Small intestine (tissue), 7 donors: Measurements from ENCODE around the gene SOX13. TPM values are rescaled to one million over a fixed set of nuclear protein-coding genes. Genes with fewer than 3 reads are reported as not detected.

ENCODE experiments used
- DNase-seq, 2 donors: peaks; one replicate each; pipeline versions ENCODE4 v3.0.0 to v3.0.0-alpha.2; 2013
- FAIRE-seq: peaks from 2 replicates; lab custom pipeline; 2012; peaks lifted over from hg19 to GRCh38; lab: Jason Lieb, UNC
- H3K27ac ChIP-seq, 3 donors: one replicate each; pipeline ENCODE4 v1.5.1; 2013; ENCODE audit warnings: low read length in 2 of 3, mild to moderate bottlenecking in 2 of 3, control low read depth in 1 of 3, inconsistent platforms in 1 of 3, low read depth in 1 of 3, moderate library complexity in 1 of 3
- H3K27me3 ChIP-seq, 3 donors: one replicate each; pipeline ENCODE4 v1.6.1; 2013; ENCODE audit warnings: low read length in 3 of 3, inconsistent platforms in 1 of 3; ENCODE audit not compliant: control insufficient read depth in 3 of 3, insufficient read depth in 3 of 3
- H3K36me3 ChIP-seq, 3 donors: one replicate each; pipeline ENCODE4 v1.6.1; 2013; ENCODE audit warnings: low read length in 3 of 3, inconsistent platforms in 1 of 3, low read depth in 1 of 3, mild to moderate bottlenecking in 1 of 3, moderate library complexity in 1 of 3; ENCODE audit not compliant: control insufficient read depth in 3 of 3, insufficient read depth in 2 of 3
- H3K4me1 ChIP-seq, 3 donors: one replicate each; pipeline ENCODE4 v1.6.1; 2013; ENCODE audit warnings: low read length in 2 of 3, inconsistent platforms in 1 of 3, low read depth in 1 of 3, mild to moderate bottlenecking in 1 of 3, moderate library complexity in 1 of 3; ENCODE audit not compliant: control insufficient read depth in 3 of 3, insufficient read depth in 2 of 3
- H3K4me3 ChIP-seq, 3 donors: one replicate each; pipeline ENCODE4 v1.5.1; 2013; ENCODE audit warnings: low read length in 3 of 3, control low read depth in 1 of 3, inconsistent platforms in 1 of 3, low read depth in 1 of 3, mild to moderate bottlenecking in 1 of 3, moderate library complexity in 1 of 3
- H3K9me3 ChIP-seq, 2 donors: one replicate each; pipeline ENCODE4 v1.6.1; 2013; ENCODE audit warnings: low read depth in 1 of 2, low read length in 1 of 2; ENCODE audit not compliant: control insufficient read depth in 2 of 2, insufficient read depth in 1 of 2
- WGBS, 3 donors: extraction: QIAGEN DNeasy Blood & Tissue Kit; methylation state at CpG; one replicate each; pipeline ENCODE4 v1.1.7; 2013; 5-methylcytosine and 5-hydroxymethylcytosine counted together
- polyA plus RNA-seq, 4 donors: library from polyadenylated mRNA; stranded (reverse) in 3 of 4; unstranded in 1 of 4; fragments of 200-250 nt in 3 of 4; fragments of 120-200 nt in 1 of 4; gene quantifications; one replicate each; pipeline versions ENCODE4 v1.2.1 to v1.2.3, GENCODE V29; 2013
- donor health status: healthy with polysubstance abuse.
- donor health status: control.
- donor health status: control.
- donor health status: Bipolar disorder and iron deficiency.
- donor health status: healthy.

The SOX13 gene
- polyA plus RNA-seq, 4 donors = 12.4 to 43.7 (median 18.6) TPM

DNA sequence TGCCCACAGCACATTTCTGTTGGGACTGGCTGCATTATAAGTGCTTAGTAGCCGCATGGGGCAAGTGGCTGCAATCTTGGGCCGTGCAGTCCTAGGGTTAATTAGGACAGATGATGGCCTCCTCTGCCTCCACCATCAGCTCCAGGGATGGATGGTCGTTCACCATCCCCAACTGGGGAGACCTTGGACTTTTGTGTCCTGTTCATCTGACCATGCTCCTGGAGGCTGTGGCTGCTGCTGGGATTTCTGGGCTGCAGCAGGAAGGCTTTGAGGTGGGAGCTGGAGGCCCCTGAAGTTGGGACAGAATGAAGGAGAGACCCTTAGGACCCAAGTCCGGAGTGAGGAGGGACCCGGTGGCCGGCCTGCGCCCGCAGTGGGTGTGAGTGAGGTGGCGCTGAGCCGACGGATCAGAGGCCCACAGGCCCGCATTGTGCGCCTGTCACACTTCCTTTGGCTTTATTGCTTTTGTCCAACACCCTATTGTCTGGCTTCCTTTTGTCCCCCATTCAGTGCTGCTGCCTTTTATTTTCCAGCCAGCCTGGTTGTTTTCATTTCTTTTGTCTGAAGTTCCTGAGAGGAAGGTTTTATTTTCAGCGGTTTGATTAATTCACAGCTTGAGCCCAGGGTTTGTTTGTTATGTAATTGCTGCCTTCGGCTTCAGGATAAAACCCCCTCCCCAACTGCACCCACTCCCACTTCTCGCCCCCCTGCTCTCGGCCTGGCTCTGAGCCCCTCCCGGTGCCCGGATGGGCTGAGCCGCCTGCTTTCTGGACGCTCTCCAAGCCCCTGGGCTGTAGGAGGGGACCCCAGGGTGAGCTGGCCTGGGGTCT lies 35.6 kb downstream of the SOX13 start:
- DNase-seq (no peak), FAIRE-seq (no peak)
- peaks cover 0 to 16% (median 0%) of the 10 kb centered on the region in 3 donors for H3K36me3 ChIP-seq
- WGBS, 3 donors = 68 to 76% (median 73%) methylated on average over 21 of the region's 21 CpGs
- peak overlapping the region in 1 of 3 donors; percentile 12 for H3K27ac ChIP-seq
- H3K4me3 ChIP-seq = no peak overlapping the region
- peaks cover 1 to 11% (median 8%) of the 10 kb centered on the region in 3 donors for H3K4me1 ChIP-seq
- no peaks in the 10 kb centered on the region for H3K9me3 ChIP-seq
- H3K27me3 ChIP-seq = no peaks in the 10 kb centered on the region

DNA sequence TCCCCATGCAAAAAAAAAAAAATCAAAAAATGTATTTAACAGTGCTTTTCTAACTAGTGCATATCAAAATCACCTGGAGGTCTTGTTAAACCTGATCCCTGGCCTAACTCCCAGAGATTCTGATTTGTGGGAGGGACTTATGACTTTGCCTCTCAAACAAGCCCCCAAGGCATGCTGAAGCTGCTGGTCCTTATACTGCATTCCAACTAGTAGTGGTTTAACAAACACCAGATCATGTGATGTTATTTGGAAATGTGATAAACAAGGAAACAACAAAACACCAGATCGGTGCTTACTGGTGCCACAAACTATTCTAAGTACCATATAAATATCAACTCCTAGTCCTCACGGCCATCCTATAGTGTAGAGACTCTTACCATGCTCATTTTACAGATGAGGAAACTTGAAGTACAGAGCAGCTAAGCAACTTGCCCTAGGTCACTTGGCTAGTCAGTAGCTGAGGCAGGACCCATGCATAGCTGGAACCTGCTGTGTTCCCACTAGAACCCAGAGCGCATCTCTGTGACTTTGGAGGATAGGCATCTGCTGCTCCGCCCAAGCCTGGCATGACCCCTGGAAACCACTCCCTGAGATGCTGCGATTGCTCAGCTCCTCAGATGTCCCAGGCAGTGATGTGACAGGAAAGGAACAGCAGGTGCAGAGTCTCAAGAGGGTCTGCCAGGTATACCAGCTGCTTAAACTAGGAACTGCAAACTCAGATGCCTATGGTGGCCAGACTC lies 38.1 kb downstream of the SOX13 start:
- Histone ChIP-seq H3K27me3 (no peaks in the 10 kb centered on the region), H3K27ac (no peak overlapping the region), H3K36me3 (peaks cover 0 to 33% (median 0%) of the 10 kb centered on the region in 3 donors), H3K4me1 (peaks cover 0 to 2% (median 0%) of the 10 kb centered on the region in 3 donors), H3K4me3 (no peak overlapping the region), H3K9me3 (no peaks in the 10 kb centered on the region)
- no peak for FAIRE-seq
- DNase-seq = no peak
- WGBS, 3 donors = 77 to 85% (median 79%) methylated on average over 5 of the region's 5 CpGs

DNA sequence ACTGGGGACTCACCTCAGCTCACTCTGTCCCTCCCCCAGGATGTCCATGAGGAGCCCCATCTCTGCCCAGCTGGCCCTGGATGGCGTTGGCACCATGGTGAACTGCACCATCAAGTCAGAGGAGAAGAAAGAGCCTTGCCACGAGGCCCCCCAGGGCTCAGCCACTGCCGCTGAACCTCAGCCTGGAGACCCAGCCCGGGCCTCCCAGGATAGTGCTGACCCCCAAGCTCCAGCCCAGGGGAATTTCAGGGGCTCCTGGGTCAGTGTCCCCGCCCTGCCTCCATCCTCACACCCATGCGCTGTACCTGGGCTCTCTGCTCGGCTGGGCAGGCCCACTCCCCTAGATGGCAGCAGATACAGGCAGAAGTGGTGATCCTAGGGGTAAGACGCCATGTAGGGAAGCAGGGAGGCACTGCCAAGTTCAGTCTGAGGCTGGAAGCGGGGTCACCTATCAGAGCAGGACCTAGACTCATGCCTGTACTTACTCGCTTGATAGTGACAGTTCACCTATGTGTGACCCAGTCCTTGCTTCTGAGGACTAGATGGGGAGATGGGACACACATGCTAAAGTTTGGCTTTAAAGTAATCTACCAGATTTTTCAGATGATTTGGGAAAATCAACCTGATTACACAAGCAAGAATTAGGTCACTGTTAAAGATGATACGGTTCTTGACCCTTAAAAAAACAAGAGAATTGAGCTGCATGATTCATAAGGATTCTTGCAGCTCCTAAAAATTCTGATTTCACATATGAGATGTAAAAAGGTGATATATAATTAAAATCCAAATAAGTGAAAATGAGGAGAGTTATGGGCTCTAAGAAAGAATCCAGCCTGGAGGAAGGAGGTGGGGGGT lies 40.2 kb downstream of the SOX13 start:
- H3K4me1 ChIP-seq = peaks cover 0 to 2% (median 0%) of the 10 kb centered on the region in 3 donors
- H3K36me3 ChIP-seq = peaks cover 0 to 49% (median 0%) of the 10 kb centered on the region in 3 donors
- 76 to 80% (median 77%) methylated on average over 11 of the region's 11 CpGs for WGBS, 3 donors
- no peak for DNase-seq
- H3K4me3 ChIP-seq = no peak overlapping the region
- no peak overlapping the region for H3K27ac ChIP-seq
- no peak for FAIRE-seq
- H3K27me3 ChIP-seq = no peaks in the 10 kb centered on the region
- H3K9me3 ChIP-seq = no peaks in the 10 kb centered on the region

DNA sequence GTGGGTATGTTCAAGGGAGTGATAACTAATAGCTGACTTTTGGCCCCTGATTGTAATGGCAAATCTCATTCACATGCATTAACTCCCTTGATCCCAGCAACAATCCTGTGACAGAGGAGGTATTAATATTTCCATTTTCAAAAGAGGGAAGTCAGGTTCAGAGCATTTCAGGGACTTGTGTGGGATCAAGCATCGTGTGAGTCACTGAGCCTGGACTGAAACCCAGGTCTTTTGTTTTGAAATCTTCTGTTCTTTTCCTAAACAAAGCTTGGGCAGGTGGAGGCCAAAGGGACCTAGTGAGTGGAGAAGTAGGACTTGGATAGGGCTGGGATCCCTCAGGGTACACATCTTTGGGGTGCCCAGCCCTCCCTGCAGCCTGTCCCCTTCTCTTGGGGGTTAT lies 41.0 kb downstream of the SOX13 start:
- H3K27ac ChIP-seq = no peak overlapping the region
- DNase-seq = no peak
- 70 to 79% (median 76%) methylated on average over 1 of the region's 1 CpG for WGBS, 3 donors
- H3K4me1 ChIP-seq = peaks cover 0 to 2% (median 0%) of the 10 kb centered on the region in 3 donors
- no peaks in the 10 kb centered on the region for H3K27me3 ChIP-seq
- no peak for FAIRE-seq
- H3K36me3 ChIP-seq = peaks cover 0 to 54% (median 0%) of the 10 kb centered on the region in 3 donors
- no peak overlapping the region for H3K4me3 ChIP-seq
- H3K9me3 ChIP-seq = no peaks in the 10 kb centered on the region

DNA sequence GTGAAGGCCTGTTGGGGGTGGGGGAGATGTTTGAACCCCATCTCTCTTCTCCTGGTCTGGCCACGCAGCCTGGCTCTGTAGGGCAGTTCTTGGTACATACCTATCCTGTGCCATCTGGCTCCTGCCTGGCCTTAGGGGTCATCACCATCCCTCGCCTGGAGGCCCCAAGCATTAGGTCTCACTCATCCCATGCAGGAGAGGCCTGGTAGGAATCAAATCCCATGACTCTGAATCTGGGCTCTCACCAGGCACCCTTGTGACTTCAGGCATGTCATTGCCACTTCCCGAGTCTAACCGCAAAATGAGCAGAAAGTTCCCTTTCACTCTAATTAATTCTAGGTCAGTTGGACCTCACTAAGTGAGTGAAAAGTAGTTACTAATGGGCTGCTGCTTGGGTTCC lies 41.7 kb downstream of the SOX13 start:
- Histone ChIP-seq H3K36me3 (peaks cover 0 to 59% (median 3%) of the 10 kb centered on the region in 3 donors), H3K4me3 (no peak overlapping the region), H3K27ac (no peak overlapping the region), H3K4me1 (peaks cover 0 to 2% (median 0%) of the 10 kb centered on the region in 3 donors), H3K27me3 (no peaks in the 10 kb centered on the region), H3K9me3 (no peaks in the 10 kb centered on the region)
- FAIRE-seq = no peak
- no peak for DNase-seq
- WGBS, 3 donors = 90 to 93% (median 91%) methylated on average over 4 of the region's 4 CpGs

DNA sequence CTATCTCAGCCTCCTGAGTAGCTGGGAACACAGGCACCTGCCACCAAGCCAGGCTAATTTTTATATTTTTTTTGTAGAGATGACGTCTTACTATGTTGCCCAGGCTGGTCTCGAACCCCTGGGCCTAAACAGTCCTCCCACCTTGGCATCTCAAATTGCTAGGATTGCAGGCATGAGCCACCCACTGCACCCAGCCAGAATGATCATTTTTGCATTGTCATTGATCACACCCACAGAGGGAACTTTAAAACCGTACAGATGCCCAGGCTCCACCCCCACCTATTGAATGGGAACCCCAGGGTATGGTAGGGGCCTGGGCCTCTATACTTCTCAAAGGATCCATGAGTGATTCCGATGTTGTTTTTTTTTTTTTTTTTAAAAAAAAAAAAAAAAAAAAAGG lies 42.2 kb downstream of the SOX13 start:
- no peak overlapping the region for H3K4me3 ChIP-seq
- H3K27me3 ChIP-seq = no peaks in the 10 kb centered on the region
- H3K36me3 ChIP-seq = peaks cover 0 to 59% (median 3%) of the 10 kb centered on the region in 3 donors
- no peak for DNase-seq
- 84 to 86% (median 85%) methylated on average over 4 of the region's 4 CpGs for WGBS, 3 donors
- no peak overlapping the region for H3K27ac ChIP-seq
- no peaks in the 10 kb centered on the region for H3K9me3 ChIP-seq
- H3K4me1 ChIP-seq = peaks cover 0 to 2% (median 0%) of the 10 kb centered on the region in 3 donors
- FAIRE-seq = no peak

DNA sequence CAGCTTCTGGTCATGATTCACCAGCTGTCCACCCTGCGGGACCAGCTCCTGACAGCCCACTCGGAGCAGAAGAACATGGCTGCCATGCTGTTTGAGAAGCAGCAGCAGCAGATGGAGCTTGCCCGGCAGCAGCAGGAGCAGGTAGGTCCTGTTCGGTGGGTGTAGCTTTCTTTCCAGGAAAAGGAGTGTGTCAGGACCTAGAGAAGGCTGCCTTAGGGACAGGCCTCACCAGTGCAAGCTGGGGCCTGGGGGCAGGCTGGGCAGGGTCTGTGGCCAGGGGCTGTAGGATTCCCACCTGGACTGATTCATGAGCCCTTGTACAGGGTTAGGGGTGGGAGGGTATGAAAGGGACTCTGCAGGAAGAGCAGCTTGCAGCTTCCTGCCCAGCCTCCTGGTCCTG lies 43.6 kb downstream of the SOX13 start:
- no peak overlapping the region for H3K27ac ChIP-seq
- H3K27me3 ChIP-seq = no peaks in the 10 kb centered on the region
- peaks cover 0 to 65% (median 3%) of the 10 kb centered on the region in 3 donors for H3K36me3 ChIP-seq
- H3K9me3 ChIP-seq = no peaks in the 10 kb centered on the region
- H3K4me3 ChIP-seq = no peak overlapping the region
- DNase-seq (no peak), FAIRE-seq (no peak)
- 87 to 94% (median 88%) methylated on average over 4 of the region's 4 CpGs for WGBS, 3 donors
- peaks cover 0 to 2% (median 0%) of the 10 kb centered on the region in 3 donors for H3K4me1 ChIP-seq
